NCI-H146 (cell line): ENCODE results near the gene RASGRF2.
"Not testable (repeated sequence)": the region's sequence is repeated elsewhere in the genome, so short reads cannot be mapped to it uniquely, and the experiment has no call there.

Experiments used
- DNase-seq: peaks from one replicate; lab custom pipeline; 2025; lab: John Stamatoyannopoulos, UW

The RASGRF2 gene

DNA sequence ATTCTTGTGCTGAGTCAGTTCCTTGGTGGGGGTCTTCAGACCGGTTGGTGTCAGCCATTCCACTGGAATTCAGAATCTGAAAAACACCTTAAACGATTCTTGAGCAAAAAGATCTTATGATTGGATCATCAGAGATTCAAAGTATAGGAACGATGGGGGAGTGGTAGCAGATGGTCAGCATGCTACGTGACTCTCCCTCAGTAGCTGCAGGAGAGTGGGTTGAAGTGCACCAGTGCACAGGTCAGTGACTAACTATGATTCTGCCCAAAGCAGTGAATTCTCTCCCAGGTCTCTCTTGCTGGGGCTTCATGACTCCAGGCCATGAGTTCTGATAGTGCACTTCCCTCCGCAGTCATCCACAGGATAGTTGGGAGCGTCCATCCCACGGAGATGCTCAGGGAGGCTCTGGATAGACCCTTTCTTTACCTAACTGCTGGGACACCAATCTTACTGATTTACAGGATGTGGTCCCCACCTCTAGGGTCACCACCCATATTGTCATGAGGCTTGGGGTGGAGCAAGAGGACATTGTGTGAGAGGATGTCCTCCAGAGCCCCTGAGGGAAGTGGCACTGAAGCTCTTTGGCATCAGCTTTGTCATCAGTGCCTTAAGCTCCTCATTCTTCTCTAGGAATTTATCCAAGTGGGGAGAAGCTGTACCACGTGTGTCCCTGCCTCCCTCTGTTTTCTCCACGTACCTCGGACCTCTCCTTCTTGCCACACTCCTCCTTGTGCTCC is 62.0 kb downstream of the RASGRF2 start:
- DNase-seq: no peak

DNA sequence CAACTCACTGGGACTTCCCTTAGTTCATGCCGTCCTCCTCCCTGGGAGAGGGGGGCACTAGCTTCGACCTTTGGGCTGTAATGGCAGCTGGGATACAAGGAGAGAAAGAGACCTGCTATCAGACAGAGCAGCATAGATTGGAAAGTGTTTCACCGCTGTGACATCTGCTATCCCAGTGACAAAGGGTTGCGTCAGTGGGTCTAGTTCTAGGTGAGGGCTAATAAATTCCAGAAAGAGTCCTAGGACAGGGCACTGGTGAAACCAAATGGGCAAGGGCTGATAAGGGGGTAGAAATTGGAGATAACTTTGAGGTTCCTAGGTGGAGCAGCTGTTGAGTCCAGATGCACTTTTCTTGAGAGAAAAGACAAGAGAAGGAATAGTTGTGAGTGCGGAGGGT is 62.5 kb downstream of the RASGRF2 start:
- DNase-seq: no peak

DNA sequence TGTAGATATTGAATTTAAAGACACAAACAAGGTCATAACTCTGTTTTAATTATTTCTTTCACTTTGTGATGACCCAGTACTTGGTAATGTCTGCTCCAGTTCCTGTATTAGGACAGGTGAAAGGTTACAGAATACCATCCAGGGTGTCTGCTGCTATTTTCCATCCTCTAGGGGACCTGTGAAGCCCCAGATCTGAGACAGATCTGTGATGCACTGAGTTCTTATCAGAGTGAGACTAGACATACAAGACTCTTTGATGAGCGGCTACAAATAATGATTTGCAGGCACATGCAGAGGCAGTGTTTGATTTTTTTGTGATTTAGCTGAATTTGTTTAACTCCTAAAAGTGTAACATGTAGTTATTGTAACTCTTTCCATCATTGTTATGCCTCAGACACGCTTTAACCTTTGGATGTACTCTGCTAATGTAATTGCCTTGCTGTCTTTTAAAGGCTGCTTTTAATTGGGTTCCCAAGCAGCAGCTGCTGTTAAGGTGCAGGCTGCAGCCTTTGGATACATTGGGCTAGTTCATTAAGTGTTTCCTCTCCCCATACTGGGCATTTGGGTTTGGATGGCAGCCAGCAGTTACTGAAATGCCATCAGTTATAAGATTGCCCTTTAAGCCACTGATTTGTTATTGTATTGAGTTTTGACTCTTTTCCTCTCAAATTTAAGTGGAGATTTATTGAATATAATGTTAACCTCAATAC is 63.3 kb downstream of the RASGRF2 start:
- DNase-seq: no peak

DNA sequence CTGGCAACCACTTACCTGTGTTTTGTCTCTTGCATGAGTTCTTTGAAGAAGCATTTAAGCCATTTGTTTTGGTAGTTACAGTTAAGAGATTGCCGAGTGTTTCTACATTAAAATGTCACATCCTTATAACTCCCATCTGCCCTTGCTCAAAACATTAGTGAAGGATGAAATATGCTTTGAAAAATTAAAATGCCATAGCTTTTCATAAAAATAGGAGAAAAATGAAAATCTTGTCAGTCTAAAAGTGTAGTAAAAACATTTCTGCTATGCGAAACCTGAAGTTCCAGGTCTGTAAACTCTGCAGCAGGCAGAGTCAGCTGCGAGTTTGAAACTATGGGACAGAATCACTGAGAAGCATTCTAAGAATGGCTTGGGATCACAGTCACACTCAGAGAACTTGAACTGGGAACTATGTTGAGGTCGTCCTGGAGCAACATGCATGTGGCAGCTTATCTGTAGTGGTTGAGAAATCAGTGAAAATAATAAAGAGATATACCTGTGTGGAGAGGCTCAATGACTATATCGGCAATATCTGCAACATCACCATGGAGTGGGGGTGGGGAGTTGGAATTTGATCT is 67.4 kb downstream of the RASGRF2 start:
- DNase-seq: no peak

DNA sequence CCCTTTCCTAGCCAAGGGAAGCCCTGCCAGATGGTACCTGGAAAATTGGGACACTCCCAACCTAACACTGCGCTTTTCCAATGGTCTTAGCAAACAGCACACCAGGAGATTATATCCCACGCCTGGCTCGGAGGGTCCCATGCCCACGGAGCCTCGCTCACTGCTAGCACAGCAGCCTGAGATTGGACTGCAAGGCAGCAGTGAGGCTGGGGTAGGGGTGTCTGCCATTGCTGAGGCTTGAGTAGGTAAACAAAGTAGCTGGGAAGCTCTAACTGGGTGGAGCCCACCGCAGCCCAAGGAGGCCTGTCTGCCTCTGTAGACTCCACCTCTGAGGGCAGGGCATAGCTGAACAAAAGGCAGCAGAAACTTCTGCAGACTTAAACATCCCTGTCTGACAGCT is 68.7 kb downstream of the RASGRF2 start:
- not testable (repeated sequence) for DNase-seq

DNA sequence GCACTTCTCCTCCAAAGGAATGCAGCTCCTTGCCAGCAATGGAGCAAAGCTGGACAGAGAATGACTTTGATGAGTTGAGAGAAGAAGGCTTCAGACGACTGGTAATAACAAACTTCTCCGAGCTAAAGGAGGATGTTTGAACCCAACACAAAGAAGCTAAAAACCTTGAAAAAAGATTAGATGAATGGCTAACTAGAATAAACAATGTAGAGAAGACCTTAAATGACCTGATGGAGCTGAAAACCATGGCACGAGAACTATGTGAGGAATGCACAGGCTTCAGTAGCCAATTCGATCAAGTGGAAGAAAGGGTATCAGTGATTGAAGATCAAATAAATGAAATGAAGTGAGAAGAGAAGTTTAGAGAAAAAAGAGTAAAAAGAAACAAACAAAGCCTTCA is 69.6 kb downstream of the RASGRF2 start:
- not testable (repeated sequence) for DNase-seq

DNA sequence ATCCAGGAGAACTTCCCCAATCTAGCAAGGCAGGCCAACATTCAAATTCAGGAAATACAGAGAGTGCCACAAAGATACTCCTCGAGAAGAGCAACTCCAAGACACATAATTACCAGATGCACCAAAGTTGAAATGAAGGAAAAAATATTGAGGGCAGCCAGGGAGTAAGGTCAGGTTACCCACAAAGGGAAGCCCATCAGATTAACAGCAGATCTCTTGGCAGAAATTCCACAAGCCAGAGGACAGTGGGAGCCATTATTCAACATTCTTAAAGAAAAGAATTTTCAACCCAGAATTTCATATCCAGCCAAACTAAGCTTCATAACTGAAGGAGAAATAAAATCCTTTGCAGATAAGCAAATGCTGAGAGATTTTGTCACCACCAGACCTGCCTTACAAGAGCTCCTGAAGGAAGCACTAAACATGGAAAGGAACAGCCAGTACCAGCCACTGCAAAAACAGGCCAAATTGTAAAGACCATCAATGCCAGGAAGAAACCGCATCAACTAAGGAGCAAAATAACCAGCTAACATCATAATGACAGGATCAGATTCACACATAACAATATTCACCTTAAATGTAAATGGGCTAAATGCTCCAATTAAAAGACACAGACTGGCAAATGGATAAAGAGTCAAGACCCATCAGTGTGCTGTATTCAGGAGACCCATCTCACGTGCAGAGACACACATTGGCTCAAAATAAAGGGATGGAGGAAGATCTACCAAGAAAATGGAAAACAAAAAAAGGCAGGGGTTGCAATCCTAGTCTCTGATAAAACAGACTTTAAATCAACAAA is 70.3 kb downstream of the RASGRF2 start:
- DNase-seq: not testable (repeated sequence)

DNA sequence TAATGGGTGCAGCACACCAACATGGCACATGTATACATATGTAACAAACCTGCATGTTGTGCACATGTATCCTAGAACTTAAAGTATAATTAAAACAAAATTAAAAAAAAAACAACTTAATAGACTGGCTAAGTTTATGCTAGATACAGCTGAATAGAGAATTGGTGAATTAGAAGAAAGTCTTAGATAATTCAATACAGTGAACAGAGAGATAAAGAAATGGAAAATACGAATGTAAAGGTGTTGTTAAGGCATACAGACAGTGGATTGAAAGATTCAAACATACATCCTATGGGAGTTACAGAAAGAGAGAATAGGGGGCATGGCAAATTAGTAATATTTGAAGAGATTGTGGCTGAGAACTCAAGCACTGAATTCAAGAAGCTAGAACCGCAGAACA is 75.4 kb downstream of the RASGRF2 start:
- no peak for DNase-seq

DNA sequence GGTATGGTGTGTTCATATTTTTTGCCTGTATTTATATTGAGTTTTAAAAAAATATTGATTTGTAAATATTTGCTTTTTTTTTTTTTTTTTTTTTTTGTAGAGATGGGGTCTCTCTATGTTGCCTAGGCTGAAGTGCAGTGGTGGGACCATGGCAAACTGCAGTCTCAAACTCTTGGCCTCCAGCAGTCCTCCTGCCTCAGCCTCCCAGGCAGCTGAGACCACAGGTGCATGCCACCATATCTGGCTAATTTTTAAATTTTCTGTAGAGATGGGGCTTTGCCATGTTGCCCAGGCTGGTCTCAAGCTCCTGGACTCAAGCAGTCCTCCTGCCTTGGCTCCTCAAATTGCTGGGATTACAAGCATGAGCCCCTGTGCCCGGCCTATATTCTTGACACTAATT is 78.3 kb downstream of the RASGRF2 start:
- DNase-seq: no peak

DNA sequence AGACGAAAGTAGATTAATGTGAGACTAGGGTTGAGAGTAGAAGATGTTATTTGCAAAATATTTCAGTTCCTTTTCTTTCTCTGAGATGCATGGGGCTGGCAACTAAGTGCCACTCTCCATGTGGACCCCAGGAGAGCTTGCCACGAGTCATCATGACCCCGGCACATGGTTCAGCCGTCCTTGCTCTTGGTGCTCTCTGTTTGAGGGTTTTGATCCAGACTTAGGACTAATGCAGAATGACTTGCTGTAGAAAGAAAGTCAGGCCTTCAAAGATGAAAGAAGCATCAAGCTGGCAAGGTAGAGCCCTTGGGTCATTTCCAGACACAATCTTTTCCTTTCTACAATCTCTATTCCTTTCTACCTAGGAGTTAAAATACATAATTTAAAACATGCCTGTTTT is 84.7 kb downstream of the RASGRF2 start:
- DNase-seq: no peak

DNA sequence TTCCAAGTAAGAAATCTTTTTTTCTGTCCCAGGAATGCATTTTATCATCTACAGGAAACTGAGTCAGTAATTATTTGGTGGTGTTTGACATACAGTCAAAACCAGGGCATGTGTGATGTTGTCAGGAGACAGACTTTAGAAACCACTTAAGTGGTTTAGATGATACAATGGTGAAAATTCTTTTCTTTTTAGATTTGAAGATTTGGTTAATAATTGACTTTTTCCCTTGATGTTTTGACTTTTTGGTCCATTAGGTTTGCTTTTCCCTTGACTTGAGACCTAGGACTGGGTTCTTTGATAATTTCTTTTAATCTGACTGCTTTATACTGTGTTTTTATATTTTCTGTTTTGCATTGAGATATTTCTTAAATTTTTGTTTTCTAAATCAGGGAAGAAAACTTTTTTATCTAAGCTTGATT is 85.2 kb downstream of the RASGRF2 start:
- no peak for DNase-seq

DNA sequence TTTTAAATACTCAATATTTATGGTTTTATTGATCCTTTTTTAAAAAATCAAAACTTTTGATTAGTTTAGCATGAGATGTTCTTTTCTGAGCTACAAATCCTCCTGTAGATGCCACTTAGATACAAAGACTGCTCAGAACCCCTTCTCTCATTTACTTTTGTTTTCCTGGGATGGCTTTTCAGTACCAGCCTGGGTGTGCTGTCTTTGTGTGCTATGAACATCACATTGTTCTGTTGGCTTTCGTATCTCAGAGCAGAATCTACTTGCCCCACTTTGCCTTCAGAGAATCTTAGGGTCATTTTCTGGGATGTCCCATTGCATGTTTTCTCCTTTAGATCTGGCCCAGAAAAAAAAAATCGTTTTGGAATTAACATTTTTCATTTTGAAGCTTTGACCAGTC is 85.9 kb downstream of the RASGRF2 start:
- no peak for DNase-seq

DNA sequence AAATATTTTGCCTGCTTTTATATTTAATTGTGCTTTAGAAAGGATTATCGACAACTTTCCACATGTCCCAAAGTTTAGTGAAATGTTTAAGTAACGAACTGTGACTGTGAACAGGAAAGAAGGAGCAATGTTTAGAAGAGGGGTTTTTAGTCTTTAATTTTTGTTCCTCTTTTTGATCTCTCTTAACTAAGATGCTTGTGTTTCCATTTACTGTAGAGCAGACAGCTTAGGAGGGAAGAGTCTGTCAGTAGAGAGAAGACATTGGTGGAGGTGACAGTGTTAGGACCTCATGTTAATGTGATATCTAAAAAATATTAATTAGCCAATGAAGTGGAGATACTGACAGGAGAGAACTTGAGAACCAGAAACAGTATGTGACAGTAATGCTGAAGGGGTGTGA is 92.2 kb downstream of the RASGRF2 start:
- no peak for DNase-seq

DNA sequence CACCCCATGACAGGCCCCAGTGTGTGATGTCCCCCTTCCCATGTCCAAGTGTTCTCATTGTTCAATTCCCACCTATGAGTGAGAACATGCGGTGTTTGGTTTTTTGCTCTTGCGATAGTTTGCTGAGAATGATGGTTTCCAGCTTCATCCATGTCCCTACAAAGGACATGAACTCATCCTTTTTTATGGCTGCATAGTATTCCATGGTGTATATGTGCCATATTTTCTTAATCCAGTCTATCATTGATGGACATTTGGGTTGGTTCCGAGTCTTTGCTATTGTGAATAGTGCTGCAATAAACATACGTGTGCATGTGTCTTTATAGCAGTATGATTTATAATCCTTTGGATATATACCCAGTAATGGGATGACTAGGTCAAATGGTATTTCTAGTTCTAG is 93.1 kb downstream of the RASGRF2 start:
- DNase-seq: not testable (repeated sequence)

DNA sequence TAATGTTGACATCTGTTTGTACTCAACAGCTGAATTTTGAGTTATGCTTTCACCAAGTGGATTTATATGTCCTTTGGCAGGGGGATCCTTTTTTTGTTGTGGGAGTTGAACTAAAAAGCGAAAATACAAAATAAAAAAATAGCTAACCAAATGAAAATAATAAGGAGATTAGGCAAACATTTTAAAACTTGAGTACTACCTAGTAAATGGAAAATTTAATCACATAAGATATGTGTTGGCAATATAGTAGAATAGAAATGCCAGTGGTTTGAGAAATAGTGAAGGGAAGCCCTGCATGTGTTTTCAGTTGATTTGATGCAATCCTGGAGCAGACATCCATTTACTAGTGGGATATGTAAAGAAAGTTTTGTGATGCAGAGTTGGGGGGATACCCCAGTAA is 98.0 kb downstream of the RASGRF2 start:
- no peak for DNase-seq

DNA sequence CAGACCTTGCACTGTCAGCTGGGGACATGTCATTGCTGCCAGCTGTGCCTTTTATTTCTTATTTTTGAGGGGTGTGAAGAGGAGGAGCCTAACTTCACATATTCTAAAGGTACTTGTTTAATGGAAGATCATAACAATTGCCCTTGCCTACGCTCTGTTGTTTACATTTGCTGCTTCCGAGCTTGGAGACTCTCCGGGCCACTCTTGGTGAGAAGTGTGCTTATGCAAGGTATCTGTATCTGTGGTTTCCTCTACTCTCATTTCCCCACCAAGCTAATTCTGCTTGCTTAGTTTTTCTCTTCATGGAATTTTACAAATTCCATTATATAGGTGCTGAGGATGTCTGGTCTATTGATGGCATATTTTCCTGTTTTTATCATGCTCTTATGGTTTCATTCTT is 105.3 kb downstream of the RASGRF2 start:
- no peak for DNase-seq

DNA sequence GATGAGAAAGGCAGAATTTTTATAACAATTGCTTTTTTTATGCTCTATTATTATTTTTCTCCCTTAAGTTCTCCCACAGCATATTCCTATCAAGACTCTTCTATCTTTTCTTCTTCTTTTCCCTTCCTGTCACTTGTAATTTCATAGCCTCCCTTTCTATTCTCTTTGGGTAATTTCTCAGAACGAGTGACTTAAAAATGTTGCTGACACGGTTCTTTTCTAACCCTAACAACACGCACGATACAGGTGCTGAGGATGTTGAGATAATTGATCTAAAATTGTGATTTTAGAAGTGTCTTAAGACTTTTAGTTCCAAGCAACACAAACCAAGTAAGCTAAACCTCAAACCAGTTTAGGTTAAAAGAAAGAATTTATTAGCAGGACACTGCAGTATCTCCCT is 105.9 kb downstream of the RASGRF2 start:
- no peak for DNase-seq

DNA sequence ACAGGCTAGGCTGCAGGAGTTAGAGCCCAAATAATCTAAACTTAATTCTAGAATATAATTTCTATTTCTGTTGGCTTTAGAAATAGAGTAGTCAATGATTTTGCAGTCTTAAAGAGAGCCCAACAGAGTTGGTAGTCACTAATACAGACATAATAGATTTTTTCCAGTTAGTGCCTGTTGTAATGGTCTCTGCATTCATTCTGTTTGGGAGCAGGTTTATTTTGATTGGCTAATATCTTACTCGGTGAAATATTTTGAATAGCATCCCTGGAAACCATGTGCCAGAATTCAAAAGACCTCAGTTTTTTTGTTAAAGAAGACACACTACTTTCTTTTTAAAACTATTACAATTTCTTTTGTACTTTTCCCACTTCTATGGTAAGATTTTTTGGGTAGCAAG is 107.2 kb downstream of the RASGRF2 start:
- DNase-seq: no peak

DNA sequence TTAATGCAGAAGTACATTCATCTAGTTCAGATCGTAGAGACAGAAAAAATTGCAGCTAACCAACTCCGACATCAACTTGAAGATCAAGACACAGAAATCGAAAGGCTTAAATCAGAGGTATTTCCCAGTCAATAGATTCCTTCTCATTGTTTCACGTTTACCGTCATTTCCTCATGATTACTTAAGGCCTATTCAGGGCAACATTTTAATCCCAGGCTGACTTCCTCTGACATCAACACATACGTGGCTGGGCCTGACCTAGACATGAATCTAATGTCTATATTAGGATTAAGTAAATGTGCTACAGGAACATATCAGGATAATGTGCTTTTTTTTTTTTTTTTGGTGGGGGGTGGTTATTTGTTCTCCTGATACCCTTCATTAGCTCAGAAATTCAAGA is 107.9 kb downstream of the RASGRF2 start:
- DNase-seq: no peak

DNA sequence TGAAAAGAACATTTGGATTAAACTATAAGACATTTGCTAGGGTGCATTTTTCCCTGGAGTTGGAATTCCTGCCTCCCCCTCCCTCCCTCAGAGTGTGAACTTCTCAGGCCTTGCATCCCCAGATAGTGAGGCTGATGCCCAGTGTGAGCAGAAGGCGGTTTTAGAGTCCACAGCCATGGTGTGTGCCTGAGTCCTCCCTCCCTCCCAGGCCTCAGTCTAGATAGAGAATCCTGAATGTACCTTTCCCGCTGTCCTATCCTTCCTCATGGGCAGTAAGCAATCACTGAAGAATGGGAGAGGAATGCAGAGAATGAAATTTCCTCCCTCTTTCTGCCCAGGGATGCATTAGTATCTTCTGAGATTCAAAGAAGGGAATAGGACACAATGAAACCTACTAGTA is 108.5 kb downstream of the RASGRF2 start:
- DNase-seq: no peak

DNA sequence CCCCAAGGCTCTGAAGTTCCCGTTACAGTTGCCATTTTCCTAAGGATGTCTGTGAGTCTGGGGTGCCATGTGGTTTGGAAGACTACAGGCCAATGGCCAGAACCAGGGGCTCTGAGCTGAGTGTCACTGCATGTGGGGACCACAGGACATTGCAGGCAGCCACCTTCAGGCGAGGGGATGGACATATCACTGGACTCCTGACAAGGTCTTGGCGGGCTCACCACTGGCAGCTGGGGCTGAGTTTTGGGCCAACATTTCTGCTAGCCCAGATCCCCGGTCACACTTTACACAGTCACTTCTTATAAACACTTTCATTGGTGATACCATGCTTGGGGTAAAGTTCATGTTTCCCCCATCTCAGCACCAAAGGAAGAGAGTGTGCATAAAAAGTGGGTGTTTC is 109.8 kb downstream of the RASGRF2 start:
- no peak for DNase-seq

DNA sequence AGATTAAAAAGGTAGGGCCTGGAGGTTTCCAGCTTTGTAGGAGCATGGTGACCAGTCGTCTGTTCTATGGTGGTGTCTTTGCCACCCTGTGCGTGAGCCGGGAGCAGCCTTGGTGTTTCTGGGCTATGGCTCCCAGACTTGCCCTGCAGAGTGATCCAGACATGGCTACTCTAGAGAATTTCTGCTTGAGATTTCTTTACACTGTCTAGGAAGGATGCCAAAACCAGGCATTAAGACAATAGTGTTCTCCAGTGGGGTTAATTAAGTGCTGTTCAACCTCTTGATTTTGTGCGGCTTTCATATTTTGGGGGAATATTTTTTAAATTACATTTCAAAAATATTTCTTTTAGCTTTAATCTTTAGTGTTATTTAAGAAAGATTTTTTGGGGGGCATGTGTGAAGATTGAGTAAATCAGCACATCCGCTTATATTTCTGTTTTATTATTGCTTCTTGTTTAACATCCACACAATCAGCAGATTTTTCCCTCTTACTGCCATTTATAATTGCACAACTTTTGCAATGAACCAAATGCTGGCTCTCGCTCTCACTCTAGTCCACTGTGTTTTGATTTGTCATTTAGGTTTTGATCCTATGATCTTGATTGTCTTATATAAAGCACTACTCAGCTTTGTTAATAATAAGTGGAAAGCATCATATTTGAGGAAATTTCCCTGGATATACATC is 110.5 kb downstream of the RASGRF2 start:
- no peak for DNase-seq
